Measurements from ENCODE around the gene EPHB2.
A peak's percentile ranks its signal among the peaks of the same experiment; 100 is the strongest.

EPHB2 gene

DNA sequence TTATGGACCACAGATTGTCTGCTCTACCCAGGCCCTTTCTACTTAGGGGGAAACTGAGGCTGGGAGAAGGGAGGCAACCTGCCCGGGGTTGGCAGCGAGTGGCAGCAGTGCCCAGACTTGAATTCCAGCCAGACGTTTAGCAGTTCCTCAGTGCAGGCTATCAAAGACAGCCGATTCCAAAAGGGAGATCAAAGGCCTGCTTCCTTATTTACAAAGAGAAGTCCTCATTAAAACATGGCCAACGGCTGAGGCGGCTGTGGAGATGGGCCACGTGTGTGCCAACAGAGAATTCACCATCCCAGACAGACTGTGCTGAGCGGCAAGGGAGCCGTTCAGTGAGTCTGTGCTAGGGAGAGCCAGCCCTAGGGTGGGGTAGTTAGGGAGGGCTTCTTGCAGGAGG lies 29.9 kb upstream of the EPHB2 start (continued):
- TF ChIP-seq, protein P1, sequence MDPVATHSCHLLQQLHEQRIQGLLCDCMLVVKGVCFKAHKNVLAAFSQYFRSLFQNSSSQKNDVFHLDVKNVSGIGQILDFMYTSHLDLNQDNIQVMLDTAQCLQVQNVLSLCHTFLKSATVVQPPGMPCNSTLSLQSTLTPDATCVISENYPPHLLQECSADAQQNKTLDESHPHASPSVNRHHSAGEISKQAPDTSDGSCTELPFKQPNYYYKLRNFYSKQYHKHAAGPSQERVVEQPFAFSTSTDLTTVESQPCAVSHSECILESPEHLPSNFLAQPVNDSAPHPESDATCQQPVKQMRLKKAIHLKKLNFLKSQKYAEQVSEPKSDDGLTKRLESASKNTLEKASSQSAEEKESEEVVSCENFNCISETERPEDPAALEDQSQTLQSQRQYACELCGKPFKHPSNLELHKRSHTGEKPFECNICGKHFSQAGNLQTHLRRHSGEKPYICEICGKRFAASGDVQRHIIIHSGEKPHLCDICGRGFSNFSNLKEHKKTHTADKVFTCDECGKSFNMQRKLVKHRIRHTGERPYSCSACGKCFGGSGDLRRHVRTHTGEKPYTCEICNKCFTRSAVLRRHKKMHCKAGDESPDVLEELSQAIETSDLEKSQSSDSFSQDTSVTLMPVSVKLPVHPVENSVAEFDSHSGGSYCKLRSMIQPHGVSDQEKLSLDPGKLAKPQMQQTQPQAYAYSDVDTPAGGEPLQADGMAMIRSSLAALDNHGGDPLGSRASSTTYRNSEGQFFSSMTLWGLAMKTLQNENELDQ (tag by site-specific recombination; IDR thresholded peaks at IDR 0.05; ENCODE audit: low read depth), result no peak
- TF ChIP-seq ZNF785 (tag by site-specific recombination; IDR thresholded peaks at IDR 0.05) (no peak), ZNF701 (tag by site-specific recombination; IDR thresholded peaks at IDR 0.05) (no peak), ZNF239 (tag by site-specific recombination; IDR thresholded peaks at IDR 0.05) (no peak)
- TF ChIP-seq, protein P2, sequence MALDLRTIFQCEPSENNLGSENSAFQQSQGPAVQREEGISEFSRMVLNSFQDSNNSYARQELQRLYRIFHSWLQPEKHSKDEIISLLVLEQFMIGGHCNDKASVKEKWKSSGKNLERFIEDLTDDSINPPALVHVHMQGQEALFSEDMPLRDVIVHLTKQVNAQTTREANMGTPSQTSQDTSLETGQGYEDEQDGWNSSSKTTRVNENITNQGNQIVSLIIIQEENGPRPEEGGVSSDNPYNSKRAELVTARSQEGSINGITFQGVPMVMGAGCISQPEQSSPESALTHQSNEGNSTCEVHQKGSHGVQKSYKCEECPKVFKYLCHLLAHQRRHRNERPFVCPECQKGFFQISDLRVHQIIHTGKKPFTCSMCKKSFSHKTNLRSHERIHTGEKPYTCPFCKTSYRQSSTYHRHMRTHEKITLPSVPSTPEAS (tag by site-specific recombination; IDR thresholded peaks at IDR 0.05), result no peak

DNA sequence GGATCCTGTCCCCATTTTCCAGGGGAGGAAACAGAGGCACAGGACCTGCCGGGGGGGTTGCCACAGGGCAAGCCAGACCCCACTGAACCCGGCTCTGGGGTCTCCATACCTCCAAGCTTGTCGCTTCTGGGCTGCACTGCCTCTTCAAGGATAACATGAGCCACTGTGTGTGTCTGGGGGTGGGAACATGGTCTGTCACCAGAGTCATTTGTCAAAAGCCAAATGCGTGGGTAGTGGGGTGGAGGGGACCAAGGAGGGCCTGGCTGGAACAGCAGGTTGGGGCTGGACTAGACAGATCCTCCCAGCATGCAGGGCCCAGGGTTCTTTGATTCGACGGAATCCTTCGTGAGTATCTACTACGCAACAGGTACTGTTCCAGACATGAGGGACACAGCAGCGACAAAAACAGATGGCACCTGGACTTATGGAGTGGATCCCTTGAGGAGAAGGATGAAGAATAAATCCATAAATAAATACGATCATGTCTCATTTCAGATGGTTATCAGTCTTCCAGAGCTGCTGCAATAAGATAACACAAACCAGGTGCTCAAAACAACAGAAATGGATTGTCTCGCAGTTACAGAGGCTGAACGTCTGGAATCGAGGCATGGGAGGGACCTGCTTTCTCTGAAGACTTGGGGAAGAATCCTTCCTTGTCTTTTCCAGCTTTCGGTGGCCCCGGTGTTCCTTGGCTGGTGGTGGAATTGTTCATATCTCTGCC lies 28.9 kb upstream of the EPHB2 start:
- ChIA-PET CTCF (no interaction called here), POLR2A (no interaction called here)
- Histone ChIP-seq H3K4me1 (ENCODE audit: control insufficient read depth, insufficient read depth, low read length) (no peaks in the 10 kb centered on the region), H3K36me3 (ENCODE audit: control insufficient read depth in 2 of 2, insufficient read depth in 1 of 2, low read length in 2 of 2) (no peaks in the 10 kb centered on the region), H3K27ac (ENCODE audit: extremely low read depth, low read depth, low read length) (no peak overlapping the region), H3K4me3 (ENCODE audit: low read depth, low read length) (no peak overlapping the region), H3K9me3 (ENCODE audit: control insufficient read depth, insufficient read depth, low read depth, low read length) (no peaks in the 10 kb centered on the region)
- TF ChIP-seq, protein P3, sequence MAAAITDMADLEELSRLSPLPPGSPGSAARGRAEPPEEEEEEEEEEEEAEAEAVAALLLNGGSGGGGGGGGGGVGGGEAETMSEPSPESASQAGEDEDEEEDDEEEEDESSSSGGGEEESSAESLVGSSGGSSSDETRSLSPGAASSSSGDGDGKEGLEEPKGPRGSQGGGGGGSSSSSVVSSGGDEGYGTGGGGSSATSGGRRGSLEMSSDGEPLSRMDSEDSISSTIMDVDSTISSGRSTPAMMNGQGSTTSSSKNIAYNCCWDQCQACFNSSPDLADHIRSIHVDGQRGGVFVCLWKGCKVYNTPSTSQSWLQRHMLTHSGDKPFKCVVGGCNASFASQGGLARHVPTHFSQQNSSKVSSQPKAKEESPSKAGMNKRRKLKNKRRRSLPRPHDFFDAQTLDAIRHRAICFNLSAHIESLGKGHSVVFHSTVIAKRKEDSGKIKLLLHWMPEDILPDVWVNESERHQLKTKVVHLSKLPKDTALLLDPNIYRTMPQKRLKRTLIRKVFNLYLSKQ (tag by site-specific recombination; IDR thresholded peaks at IDR 0.05; ENCODE audit: borderline replicate concordance), result no peak
- TF ChIP-seq EGR2 (tag by site-specific recombination; IDR thresholded peaks at IDR 0.05; ENCODE audit: low read depth), result peak; percentile 76
- TF ChIP-seq, protein P4, sequence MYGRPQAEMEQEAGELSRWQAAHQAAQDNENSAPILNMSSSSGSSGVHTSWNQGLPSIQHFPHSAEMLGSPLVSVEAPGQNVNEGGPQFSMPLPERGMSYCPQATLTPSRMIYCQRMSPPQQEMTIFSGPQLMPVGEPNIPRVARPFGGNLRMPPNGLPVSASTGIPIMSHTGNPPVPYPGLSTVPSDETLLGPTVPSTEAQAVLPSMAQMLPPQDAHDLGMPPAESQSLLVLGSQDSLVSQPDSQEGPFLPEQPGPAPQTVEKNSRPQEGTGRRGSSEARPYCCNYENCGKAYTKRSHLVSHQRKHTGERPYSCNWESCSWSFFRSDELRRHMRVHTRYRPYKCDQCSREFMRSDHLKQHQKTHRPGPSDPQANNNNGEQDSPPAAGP (tag by site-specific recombination; IDR thresholded peaks at IDR 0.05), result no peak
- no peak for TF ChIP-seq ZFP37 (tag by site-specific recombination; IDR thresholded peaks at IDR 0.05)
- peak; percentile 77 for TF ChIP-seq ZFHX2 (tag by site-specific recombination; conservative IDR thresholded peaks at IDR 0.05)
- TF ChIP-seq ZBTB1 (tag by site-specific recombination; IDR thresholded peaks at IDR 0.05), result no peak
- no peak for TF ChIP-seq ZNF677 (tag by site-specific recombination; IDR thresholded peaks at IDR 0.05)

DNA sequence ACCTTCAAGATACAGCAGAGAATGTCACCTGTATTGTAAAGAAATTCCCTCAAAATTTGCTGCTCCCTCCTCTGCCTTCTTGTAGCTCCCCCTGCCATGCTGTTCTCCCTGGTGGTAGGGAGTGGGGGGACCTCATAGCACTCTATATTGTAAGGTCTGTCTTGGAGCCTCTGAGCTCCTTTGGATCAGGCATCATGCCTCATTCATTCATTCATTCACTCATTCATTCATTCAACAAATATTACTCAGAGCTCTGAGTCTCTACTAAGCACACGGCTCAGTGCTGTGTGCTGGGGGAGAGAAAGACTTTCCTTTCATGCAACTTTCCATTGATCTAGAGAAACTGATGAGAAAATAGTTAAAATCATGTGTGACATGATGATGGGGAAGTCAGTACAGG lies 27.1 kb upstream of the EPHB2 start:
- Histone ChIP-seq H3K4me1 (ENCODE audit: control insufficient read depth, insufficient read depth, low read length) (no peaks in the 10 kb centered on the region), H3K27ac (ENCODE audit: extremely low read depth, low read depth, low read length) (no peak overlapping the region), H3K36me3 (ENCODE audit: control insufficient read depth in 2 of 2, insufficient read depth in 1 of 2, low read length in 2 of 2) (no peaks in the 10 kb centered on the region), H3K4me3 (ENCODE audit: low read depth, low read length) (no peak overlapping the region), H3K9me3 (ENCODE audit: control insufficient read depth, insufficient read depth, low read depth, low read length) (no peaks in the 10 kb centered on the region)
- ChIA-PET CTCF (interaction anchor here (0.7 to 2.6 kb wide), 5 partner anchors 9 to 706 kb away, joined by 3 to 11 read pairs (median 5); no protein-coding TSS in a partner anchor), POLR2A (no interaction called here)
- TF ChIP-seq, protein P5, sequence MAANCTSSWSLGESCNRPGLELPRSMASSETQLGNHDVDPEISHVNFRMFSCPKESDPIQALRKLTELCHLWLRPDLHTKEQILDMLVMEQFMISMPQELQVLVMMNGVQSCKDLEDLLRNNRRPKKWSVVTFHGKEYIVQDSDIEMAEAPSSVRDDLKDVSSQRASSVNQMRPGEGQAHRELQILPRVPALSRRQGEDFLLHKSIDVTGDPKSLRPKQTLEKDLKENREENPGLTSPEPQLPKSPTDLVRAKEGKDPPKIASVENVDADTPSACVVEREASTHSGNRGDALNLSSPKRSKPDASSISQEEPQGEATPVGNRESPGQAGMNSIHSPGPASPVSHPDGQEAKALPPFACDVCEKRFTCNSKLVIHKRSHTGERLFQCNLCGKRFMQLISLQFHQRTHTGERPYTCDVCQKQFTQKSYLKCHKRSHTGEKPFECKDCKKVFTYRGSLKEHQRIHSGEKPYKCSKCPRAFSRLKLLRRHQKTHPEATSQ (tag by site-specific recombination; IDR thresholded peaks at IDR 0.05), result no peak
- TF ChIP-seq ZNF24 (tag by site-specific recombination; IDR thresholded peaks at IDR 0.05), result peak; percentile 55; the same call in 1 of the 2 replicates
- TF ChIP-seq ZNF776 (tag by site-specific recombination; IDR thresholded peaks at IDR 0.05; ENCODE audit: borderline replicate concordance), result no peak
- TF ChIP-seq TCF7L2 (IDR thresholded peaks at IDR 0.05; ENCODE audit: borderline replicate concordance, low read depth, low read length), result no peak
- TF ChIP-seq ZBTB1 (tag by site-specific recombination; IDR thresholded peaks at IDR 0.05), result no peak

Measured in HEK293 (cell line).